Measurements from ENCODE around the gene ACTA1.
"Not testable (repeated sequence)": the region's sequence is repeated elsewhere in the genome, so short reads cannot be mapped to it uniquely, and the experiment has no call there.

ACTA1 gene

DNA sequence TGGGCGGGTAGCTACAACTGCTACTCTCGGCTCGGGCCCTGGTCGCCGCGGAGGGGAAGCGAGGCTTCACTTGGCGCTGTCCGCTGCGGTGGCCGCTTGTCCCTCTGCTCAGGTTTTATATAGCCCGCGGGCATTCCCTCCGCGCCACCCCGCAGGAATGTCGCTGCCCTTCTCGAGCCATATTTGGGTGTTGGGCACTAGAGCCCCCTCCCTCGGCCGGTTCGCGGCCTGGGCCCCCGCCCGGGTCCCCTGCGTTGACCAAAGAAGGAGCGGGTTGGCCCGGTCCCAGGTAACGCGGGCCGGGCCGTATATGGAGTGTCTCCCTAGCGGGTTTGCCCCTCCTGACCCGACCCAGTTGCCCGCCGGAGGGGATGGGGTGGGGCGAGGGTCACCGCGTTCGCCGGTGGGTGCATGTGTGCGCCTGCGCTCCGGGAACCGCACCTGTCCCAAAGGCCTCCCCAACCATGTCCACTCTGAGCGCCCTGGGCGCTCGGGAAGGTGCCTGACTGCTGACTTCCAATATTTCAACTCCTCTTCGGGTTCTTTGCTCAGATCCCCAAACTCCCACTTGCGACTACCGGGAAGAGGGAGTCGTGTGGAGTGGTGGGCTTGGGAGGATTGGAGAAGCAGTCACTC is at the start of gene ACTA1:
Gene ACTA1 (minus strand): TSS at position 90 of the 636 bp plus-strand sequence. CDS start 979 bp downstream, outside the sequence.
- DNase-seq, result no peak

DNA sequence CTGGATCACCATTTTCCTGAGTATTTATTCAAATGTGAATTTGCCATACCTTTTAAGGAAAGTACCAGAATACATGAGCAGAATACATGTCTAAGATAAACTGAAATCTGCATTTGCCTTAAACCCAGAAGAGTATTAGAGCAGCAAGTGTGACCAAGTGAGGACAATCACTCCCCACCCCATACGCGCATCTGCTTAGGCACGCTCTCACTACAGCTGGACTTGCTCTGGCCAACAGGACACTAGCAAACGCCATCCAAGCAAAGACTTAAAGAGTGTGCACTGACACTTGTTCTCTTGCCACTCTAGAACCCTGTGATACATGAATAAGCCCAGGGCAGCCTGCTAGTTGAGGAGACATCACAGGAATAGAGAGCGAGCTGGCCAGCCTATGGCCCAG is 48.6 kb upstream of the ACTA1 start:
- DNase-seq, result no peak

DNA sequence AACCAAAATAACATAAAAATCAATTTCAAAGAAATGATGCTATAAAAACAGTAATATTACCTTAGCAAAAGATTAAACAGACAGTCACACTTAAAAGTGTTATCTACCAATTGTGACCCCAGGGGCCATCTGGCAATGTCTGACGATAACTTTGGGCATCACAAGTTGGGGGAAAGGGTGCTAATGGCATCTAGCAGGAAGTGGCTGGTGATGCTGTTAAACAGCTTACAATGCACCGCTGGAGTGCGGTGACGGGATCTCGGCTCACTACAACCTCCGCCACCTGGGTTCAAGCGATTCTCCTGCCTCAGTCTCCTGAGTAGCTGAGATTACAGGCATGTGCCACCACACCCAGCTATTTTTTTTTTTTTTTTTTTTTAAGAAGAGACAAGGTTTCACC is 46.6 kb upstream of the ACTA1 start:
- no peak for DNase-seq

DNA sequence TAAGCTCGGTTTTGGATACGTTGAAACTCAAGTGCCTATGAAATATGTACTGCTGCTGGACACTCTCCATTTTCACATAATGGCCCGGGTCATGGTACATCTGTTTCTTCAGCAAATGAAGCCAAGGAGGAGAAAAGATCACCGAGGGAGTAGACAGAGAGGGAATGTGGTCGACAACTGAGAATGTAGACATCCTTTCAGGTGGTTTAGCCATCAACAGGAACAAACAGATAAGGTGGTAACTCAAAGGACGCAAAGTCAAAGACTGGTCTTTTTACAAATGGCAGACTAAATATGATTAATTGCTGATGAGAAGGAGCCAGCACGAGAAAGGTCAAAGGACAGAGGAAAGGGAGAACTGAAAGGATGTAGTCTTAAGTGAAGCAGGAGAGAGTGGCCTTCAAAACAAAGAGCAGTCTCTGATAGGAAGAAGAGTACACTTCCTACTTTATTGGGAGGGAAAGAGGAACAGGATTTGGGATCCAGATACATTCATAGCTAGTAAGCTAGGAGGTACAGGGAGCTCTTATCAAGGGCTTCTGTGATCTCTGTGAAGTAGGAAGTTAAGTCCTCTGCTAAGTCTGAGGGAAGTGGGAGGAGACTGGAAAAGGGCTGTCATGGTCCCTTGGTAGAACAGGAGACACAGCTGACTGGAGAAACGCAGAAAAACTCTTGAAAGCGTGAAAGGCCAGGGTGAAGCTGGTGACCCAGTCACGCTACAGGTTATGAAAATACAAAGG is 45.9 kb upstream of the ACTA1 start:
- DNase-seq, result no peak

DNA sequence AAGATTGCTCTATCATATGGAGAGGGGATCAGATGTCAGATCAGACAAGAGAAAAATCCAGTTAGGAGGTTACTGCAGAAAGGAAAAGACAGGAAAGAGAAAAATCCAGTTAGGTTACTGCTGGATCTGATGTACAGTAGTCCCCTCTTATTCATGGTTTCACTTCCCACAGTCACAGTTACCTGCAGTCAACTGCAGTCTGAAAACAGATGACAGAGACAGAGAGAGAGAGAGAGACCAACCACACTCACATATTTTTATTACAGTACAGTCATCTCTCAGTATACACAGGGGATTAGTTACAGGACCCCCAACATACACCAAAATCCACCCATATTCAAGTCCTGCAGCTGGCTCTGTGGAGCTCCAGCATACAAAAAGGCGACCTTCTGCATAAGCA is 45.0 kb upstream of the ACTA1 start:
- no peak for DNase-seq

DNA sequence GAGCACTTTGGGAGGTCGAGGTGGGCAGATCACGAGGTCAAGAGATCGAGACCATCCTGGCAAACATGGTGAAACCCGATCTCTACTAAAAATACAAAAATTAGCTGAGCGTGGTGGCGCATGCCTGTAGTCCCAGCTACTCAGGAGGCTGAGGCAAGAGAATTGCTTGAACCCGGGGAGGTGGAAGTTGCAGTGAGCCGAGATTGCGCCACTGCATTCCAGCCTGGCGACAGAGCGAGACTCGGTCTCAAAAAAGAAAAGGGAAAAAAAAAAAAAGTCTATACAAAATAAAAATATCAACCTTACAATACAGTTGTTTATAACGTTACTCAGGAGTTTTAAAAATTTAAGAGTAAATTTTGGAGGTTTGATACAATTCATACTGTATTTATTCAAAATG is 42.0 kb upstream of the ACTA1 start:
- DNase-seq, result not testable (repeated sequence)

DNA sequence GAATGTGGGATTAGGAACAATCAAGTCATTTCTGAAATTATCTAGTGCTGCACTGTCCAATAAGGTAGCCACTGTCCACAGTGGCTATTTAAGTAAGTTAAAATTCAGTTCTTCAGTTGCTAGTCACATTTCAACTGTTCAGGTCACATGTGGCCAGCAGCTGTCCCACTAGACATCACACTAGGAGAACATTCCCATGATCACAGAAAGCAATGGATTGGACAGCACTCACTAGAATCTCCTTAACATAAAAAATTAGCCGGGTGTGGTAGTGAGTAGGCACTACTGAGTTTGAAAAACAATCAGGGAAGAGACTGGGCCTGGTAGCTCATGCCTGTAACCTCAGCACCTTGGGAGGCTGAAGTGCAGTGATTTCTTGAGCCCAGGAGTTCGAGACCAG is 40.6 kb upstream of the ACTA1 start:
- DNase-seq, result no peak

DNA sequence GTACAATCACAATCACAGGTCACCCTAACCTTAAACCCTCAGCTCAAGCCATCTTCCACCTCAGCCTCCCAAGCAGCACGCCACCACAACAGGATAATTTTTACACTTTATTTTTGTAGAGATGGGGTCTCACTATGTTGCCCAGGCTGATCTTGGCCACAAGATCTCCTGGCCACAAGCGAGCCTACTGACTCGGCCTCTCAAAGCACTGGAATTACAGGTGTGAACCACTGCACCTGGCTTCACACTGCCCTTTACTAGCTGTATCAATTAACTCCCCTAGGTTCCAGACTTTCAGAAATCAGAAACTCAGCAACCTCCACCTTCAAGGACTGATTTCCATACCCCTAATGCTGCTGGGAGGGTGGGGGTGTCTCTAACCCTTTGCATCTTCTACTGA is 37.3 kb upstream of the ACTA1 start:
- no peak for DNase-seq

DNA sequence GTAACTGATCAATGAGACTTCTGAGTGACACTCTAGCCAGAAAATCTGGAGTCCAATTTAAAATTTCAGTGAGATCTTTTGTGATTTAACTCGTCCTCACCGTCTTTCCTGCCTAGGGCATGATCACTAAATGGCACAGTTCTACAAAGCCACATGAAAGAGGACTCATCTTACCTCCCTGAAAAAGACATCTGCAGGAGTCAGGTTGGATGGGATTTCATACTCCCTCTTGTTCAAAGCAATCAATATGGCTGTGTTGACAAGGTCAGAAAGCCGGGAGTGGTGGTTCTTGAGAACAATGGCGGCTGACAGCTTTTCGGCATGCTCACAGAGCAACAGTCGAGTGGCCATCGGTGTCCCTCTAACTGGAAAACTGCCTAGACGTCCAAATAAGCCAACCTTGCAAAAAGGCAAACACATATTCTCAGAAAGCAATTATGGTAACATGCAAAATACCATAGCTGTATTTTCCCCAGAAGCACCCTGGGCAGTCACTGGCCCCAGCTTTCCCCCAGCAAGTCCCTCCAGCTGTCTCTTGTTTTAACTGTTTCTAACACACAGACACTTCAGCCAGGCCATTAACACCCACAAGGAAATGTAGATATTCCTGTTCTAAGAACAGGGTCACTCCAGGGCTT is 36.6 kb upstream of the ACTA1 start:
- DNase-seq, result no peak

DNA sequence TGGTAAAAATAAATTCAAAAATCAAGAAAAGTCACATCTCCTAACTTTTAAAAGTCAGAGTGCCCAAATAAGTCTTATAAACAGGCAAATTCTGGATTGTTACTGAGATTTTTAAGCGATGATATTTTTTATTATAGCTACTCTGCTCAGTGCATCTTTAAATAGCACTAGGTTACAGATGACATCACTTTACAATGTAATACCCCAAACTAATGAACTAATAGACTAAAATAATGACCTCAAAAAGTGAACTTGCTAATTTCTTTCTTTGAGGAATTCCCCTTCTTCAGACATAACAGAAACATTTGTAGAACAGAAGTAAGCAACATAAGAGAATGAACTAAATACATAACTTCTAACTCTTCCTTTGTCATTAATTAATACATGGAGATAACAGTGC is 33.0 kb upstream of the ACTA1 start:
- no peak for DNase-seq

DNA sequence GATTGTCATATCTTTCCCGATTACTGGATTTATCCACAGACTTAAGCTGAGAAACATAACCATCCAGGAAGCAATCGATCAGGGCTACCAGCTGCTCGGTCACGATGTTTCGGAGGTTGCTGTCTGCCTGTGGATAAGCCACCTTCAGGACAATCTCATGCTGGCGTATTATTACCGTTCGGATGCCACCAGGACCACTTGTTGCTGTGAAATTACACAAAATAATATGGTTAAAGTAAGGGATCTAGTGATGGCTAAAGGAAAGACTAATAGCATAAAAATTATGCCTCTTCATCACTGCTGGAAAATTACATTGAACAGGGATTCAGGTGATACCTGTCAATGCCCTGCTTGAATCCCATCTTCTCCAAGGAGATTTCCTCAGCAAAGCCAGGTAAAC is 30.8 kb upstream of the ACTA1 start:
- no peak for DNase-seq

DNA sequence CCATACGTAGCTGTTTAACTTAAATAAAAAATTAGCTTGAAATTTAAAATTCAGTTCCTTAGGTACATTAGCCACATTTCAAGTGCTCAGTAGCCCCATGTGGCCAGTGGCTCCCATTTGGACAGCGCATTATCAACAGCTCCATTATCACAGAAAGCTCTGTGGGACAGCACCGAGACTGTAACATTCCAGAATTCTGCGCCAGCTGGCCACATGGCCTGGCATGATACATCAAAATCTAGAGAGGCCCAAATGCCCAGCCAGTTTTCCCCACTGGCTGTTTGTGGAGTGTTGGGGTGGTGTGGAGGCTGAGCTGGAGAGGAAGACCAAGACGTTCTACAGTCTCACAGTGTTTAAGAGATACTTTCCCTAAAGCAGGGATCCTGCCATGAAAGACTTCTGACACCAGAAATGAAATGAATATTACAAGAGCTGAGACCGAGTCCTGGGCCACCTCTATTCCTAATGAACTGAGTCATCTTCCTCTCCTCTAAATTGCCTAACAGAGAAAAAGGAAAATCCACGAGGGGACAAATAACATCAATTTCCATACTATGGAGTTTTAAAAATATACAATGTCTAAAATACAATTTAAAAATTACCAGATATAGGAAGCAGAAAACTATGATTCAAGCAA is 27.3 kb upstream of the ACTA1 start:
- DNase-seq, result no peak

DNA sequence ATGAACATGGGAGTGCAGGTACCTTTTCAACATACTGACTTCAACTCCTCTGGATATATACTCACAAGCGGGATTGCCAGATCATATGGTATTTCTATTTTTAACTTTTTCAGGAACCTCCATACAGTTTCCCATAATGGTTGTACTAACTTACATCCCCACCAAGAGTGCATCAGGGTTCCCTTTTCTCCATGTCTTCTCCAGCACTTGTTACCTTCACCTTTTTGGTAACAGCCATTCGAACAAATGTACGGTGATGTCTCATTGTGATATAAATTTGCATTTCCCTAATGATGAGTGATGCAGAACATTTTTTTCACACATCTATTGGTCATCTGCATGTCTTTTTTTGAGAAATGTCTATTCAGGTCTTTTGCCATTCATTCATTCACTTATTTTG is 25.9 kb upstream of the ACTA1 start:
- no peak for DNase-seq

DNA sequence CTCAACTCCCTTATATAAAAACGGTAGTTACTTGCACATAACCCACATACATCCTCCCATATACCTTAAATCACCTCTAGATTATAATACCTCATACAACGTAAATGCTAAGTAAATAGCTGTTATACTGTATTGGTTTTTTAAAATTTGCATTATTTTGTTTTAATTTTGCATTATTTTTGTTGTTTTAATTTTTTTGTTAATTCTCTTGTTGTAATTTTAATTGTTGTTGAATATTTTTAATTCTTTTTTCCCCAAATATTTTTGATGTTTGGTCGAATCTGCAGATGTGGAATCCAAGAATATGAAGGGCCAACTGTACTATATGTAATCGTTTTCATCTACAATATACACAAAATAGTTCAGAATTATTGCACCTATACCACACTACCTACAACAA is 23.5 kb upstream of the ACTA1 start:
- DNase-seq, result no peak

DNA sequence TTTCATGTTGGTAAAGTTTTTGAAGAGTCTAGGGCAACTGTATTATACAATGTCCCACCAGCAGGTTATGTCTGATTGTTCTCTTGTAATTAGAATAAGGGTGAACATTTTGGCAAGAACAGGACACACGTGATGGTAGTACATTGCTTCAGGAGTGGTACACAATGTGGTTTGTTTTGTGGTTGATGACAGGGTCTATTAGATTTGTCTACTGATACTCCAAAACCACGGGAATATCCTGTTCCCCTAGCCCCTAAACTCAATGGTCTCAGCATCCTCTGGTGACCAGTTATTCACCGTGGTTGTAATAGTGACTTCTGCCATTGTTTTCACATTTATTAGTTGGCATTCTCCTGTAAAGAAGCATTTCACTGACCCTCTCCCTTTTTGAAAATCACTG is 22.1 kb upstream of the ACTA1 start:
- no peak for DNase-seq

DNA sequence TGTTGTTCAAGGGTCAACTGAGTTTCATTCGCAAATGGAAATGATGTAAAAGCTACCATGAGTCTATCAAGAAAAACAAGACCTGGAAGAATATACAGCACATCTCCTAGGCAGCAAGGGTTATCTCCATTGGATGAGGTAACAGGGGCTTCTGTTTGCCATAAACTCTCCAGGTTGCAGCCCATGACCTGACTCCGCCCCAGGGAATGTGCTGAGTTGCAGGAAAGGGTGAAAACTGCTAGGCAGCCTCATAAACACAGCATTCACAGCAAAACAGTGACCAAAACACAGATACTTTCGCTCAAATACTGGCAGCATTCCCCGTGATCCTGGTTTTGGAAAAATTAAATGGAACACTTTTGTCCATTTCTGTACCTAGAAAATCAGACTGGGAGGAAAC is 20.2 kb upstream of the ACTA1 start:
- no peak for DNase-seq

DNA sequence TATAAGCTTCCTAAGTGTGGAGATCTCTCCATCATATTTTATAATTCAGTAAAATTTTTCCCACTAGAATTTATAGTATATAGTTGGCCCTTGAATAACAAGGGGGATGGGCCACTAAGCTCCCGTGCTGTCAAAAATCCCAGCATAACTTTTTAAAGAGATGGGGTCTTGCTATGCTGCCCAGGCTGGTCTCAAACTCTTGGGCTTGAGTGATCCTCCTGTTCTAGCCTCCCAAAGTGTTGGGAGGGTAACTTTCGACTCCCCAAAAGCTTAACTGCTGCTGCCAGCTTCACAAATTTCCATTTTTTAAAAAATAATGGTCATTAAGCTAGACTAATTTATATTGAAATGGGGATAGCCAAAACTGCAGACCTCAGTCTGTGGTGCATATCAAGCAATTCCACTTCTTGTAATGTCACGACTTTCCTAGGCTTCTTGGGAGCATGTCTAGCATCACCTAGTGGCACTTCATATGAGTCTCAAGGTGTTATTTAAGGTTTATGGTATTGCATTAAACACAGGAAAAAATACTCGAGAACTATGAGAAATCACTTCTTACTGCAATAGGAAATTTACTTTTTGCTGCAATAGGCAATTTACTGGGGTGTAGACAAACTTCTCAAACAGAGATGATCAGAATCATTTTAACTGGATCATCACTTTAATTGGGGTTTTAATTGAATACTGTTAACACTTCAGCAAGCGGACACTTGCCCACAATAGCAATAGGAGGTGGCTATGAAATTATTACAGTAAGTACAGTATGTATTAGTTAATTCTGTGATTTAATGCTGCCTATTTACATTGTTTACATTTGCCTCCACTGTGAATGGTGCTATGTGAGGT is 19.3 kb upstream of the ACTA1 start:
- no peak for DNase-seq

DNA sequence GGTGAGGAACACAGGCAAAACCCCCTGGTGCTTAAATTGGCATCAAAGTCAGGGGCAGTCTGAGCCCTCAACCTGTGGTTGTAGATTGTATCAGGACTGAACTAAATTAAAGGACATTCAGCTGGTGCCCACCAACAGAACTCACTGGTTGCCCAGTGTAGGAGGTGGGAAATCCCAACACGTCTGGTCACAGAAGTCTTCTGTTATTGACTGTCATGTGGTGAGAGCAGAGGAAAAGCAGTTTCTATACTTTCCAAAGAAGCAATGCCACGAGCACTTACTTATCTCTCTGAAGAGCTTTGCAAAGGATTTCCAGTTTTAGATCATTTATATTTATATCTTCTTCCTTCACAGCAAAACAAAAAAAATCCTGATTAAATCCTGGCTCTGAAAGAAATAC is 15.0 kb upstream of the ACTA1 start:
- DNase-seq, result no peak

DNA sequence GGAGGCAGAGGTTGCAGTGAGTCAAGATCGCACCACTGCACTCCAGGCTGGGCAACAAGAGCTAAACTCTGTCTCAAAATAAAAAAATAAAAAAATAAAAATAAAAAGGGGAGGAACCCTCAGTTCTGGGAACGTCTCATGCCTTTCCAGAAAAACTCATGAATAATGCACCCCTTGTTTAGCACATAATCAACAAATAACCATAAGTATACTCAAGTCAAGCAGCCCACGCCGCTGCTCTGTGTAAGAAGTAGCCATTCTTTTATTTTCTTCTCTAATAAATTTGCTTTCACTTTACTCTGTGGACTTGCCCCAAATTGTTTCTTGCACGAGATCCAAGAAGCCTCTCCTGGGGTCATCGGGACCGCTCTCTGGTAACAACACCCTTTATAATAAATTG is 14.5 kb upstream of the ACTA1 start:
- DNase-seq, result no peak

DNA sequence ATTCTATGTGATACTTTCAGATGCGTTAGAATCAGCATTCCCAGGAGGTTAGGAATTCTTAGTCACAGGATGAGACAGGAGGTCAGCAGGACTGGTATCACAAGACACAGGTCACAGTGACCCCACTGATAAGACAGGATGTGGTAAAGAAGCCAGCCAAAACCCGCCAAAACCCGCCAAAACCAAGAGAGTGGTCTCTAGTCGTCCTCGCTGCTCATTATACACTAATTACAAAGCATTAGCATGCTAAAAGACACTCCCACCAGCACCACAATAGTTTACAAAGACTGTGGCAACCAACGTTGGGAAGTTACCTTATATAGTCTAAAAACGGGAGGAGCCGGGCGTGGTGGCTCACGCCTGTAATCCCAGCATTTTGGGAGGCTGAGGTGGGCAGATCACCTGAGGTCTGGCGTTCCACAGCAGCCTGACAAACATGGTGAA is 13.9 kb upstream of the ACTA1 start:
- no peak for DNase-seq

DNA sequence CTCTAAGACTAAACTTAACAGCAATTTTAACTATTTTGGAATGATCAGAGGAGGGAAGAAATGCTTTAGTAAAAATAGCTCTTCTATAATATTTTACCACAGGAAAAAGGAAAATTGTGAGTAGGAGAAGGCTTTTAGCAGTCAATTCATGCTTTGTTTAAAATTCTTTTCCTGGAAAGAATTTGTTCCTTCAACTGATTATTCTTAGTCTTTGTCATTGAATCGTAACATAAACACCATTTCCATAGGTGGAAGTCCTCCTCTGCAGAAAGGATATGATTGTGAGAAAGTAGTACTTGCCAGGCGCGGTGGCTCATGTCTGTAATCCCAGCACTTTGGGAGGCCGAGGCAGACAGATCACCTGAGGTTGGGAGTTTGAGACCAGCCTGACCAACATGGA is 11.9 kb upstream of the ACTA1 start:
- no peak for DNase-seq

DNA sequence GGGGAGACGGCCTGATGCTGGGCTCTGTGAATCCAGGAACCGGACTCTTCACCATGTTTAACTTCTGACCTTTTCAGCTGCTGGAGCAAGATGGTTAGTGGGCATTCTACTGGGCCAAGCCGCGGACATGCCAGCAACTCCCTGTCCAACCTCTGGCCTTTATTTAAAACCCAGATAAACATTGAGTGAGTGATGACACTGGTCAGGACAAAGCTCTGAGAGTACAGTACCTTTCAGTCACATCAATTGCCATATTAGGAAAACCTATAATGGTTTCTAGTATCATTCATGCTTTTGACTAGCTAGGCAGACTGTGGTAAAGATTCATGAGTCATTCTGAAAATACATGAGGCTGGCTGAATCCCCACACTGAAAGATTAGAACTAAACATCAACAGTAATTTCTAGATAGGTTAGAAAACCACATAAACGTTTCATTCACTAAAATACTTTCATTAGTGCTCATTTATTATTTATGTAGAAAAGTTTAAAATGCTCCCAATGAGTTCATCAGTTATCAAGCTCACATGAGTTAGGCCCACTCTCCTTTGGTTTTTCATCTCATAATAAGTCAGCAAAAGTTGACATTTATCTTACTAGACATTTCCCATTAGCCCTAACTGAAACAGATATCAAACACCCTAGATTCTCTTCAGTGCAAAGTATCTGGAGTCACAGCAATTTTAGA is 7.1 kb upstream of the ACTA1 start:
- DNase-seq, result no peak

All from T1000 (cell line).